A673 (cell line): Measurements from ENCODE around the gene TRNAU1AP. TPM values are rescaled to one million over a fixed set of nuclear protein-coding genes. Genes with fewer than 3 reads are reported as not detected.

Source experiments
- BruUV-seq: library from RNA; stranded (reverse); fragments of 400-500 nt; replicated peaks from 2 replicates; lab custom pipeline; 2021; lab: Mats Ljungman, UMichigan
- CTCF ChIA-PET: fragments of 300-600 bp; sonication (Branson Sonifier 250); formaldehyde crosslinking; loops from one replicate; lab custom pipeline; 2022; ENCODE audit warnings: antibody characterized with exemption; lab: Charles Lee
- POLR2A ChIA-PET: fragments of 300-600 bp; sonication (Branson Sonifier 250); formaldehyde crosslinking; loops from one replicate; lab custom pipeline; 2022; ENCODE audit warnings: antibody characterized with exemption; ENCODE audit not compliant: low non-redundant PET; lab: Charles Lee
- DNase-seq: peaks from one replicate; pipeline ENCODE4 v3.0.0-alpha.2; 2015; ENCODE audit warnings: low spot score
- H3K27ac ChIP-seq: fragments of 200-600 bp; sonication (generic); 2 replicates; pipeline ENCODE4 v1.5.1; 2016; ENCODE audit warnings: mixed run types, low read depth, mild to moderate bottlenecking, mixed read lengths, antibody characterized with exemption, low read length; ENCODE audit not compliant: poor library complexity, severe bottlenecking
- H3K27me3 ChIP-seq: fragments of 200-600 bp; sonication (generic); replicated peaks from 2 replicates; pipeline ENCODE4 v1.6.1; 2017; ENCODE audit warnings: mixed run types, low read depth, mild to moderate bottlenecking, mixed read lengths, antibody characterized with exemption, low read length; ENCODE audit not compliant: insufficient read depth, poor library complexity
- H3K36me3 ChIP-seq: fragments of 200-600 bp; sonication (generic); 2 replicates; pipeline ENCODE4 v1.6.1; 2016; ENCODE audit warnings: mixed run types, mild to moderate bottlenecking, mixed read lengths, antibody characterized with exemption, low read length; ENCODE audit not compliant: insufficient read depth, poor library complexity, severe bottlenecking
- H3K4me1 ChIP-seq: fragments of 200-600 bp; sonication (generic); 2 replicates; pipeline ENCODE4 v1.6.1; 2017; ENCODE audit warnings: mixed run types, mild to moderate bottlenecking, mixed read lengths, antibody characterized with exemption, low read length; ENCODE audit not compliant: insufficient read depth, poor library complexity, severe bottlenecking
- H3K4me3 ChIP-seq: fragments of 200-600 bp; sonication (generic); 2 replicates; pipeline ENCODE4 v1.5.1; 2016; ENCODE audit warnings: low read depth, mixed run types, mild to moderate bottlenecking, mixed read lengths, low read length; ENCODE audit not compliant: poor library complexity, severe bottlenecking
- H3K9me3 ChIP-seq: fragments of 200-600 bp; sonication (generic); 2 replicates; pipeline ENCODE4 v1.6.1; 2016; ENCODE audit warnings: mixed run types, low read depth, mild to moderate bottlenecking, mixed read lengths, antibody characterized with exemption, low read length; ENCODE audit not compliant: poor library complexity, severe bottlenecking
- EZH2 ChIP-seq: fragments of 200-600 bp; sonication (generic); IDR thresholded peaks from 2 replicates; pipeline ENCODE4 v1.6.1; 2017; ENCODE audit warnings: borderline replicate concordance, low read depth, mild to moderate bottlenecking, mixed read lengths, antibody characterized with exemption, low read length; ENCODE audit not compliant: poor library complexity, severe bottlenecking
- intact Hi-C: fragments of 100-400 bp; cut with micrococcal nuclease; formaldehyde crosslinking; loops from one replicate; pipeline ENCODE4 v1.10.0; 2022; ENCODE audit not compliant: unreplicated experiment
- total RNA-seq: library from RNA; stranded (reverse); gene quantifications from 2 replicates; pipeline ENCODE4 v1.2.3, GENCODE V29; 2021
- TF ChIP-seq, protein P1 (sequence below): fragments of 300-800, 200-600 bp; sonication (generic); conservative IDR thresholded peaks from 2 replicates; pipeline ENCODE4 v1.5.1; 2017; ENCODE audit warnings: low read depth, mild to moderate bottlenecking, antibody characterized with exemption, low read length, moderate library complexity, mixed read lengths

Gene TRNAU1AP
- total RNA-seq, 1 experiment from 2014 or later: 33.8 TPM

DNA sequence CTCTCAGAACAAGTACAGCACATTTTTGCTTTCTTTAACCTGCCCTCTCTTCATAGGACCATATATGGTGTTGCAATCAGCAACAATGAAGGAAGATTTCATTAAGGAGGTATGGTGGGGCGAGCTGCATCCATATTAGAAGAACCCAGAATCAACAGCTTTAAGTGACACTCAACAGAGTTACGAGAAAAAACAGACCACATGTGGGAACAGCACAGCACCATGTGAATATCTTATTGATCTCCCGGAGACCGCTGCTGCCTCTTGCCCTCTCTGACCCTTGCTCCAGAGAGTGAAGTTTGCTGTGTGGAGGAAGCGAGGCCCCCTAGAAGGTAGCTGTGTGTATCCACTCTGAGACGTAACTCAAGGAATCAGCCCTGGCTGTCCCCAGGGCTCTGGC is 52.1 kb downstream of the TRNAU1AP start:
- no TSS peak for BruUV-seq
- ChIA-PET CTCF (no interaction called here), POLR2A (no interaction called here)
- DNase-seq: no peak
- TF ChIP-seq, protein P1, sequence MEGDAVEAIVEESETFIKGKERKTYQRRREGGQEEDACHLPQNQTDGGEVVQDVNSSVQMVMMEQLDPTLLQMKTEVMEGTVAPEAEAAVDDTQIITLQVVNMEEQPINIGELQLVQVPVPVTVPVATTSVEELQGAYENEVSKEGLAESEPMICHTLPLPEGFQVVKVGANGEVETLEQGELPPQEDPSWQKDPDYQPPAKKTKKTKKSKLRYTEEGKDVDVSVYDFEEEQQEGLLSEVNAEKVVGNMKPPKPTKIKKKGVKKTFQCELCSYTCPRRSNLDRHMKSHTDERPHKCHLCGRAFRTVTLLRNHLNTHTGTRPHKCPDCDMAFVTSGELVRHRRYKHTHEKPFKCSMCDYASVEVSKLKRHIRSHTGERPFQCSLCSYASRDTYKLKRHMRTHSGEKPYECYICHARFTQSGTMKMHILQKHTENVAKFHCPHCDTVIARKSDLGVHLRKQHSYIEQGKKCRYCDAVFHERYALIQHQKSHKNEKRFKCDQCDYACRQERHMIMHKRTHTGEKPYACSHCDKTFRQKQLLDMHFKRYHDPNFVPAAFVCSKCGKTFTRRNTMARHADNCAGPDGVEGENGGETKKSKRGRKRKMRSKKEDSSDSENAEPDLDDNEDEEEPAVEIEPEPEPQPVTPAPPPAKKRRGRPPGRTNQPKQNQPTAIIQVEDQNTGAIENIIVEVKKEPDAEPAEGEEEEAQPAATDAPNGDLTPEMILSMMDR: no peak
- Histone ChIP-seq H3K4me1 (peaks cover 6% of the 10 kb centered on the region), H3K4me3 (no peak overlapping the region), H3K36me3 (no peaks in the 10 kb centered on the region), H3K9me3 (no peaks in the 10 kb centered on the region), H3K27me3 (no peaks in the 10 kb centered on the region), H3K27ac (no peak overlapping the region)
- intact Hi-C loops: loop anchor here (5.0 kb wide), 1 partner anchor 193 kb away; no protein-coding TSS in a partner anchor

DNA sequence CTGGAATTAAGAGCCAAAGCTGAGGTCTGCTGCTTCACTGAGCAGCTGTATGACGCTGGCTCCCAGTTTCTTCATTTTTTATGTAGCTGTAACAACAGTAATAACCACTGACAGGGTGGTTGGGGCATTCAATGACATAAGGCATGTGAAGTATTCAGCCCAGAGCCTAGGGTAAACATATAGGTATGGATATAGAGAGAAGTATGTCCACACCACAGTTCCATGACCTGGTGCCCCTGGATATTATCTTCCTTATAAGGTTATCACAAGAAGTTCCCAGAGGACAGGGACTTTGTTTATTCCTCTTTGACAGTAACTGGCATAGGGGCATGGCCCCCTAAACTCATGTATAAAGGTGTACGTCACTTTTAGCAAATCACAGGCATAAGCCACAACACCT is 53.9 kb downstream of the TRNAU1AP start:
- H3K4me3 ChIP-seq: no peak overlapping the region
- ChIA-PET CTCF (no interaction called here), POLR2A (interaction anchor here (0.7 kb wide), 1 partner anchor 40 kb away, joined by 3 read pairs; no protein-coding TSS in a partner anchor)
- H3K27me3 ChIP-seq: no peaks in the 10 kb centered on the region
- peaks cover 3% of the 10 kb centered on the region for H3K36me3 ChIP-seq
- no peak overlapping the region for H3K27ac ChIP-seq
- TF ChIP-seq, protein P1: no peak
- no peak for TF ChIP-seq EZH2
- no TSS peak for BruUV-seq
- peaks cover 6% of the 10 kb centered on the region for H3K4me1 ChIP-seq
- no peaks in the 10 kb centered on the region for H3K9me3 ChIP-seq
- DNase-seq: no peak
- intact Hi-C loops: no loop called here

DNA sequence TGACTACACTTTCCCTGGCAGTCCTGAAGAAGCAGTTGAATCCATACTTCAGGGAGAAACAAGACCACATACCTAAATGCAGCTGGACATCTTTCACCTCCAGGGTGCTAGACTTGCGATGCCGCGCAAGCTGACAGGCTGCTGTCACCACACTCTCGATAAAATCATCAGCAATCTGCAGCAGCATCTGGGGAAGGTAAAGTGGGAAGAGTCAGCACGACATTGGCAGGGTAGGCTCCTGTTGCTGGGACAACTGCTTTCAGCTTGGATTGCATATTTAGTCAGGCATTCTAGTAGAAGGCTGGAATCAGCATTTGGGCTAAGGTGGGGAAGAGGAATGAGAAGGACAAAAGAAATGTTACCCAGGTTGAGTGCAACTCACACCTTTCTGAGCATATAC is 60.3 kb downstream of the TRNAU1AP start:
- Histone ChIP-seq H3K4me1 (no peaks in the 10 kb centered on the region), H3K4me3 (no peak overlapping the region), H3K27me3 (no peaks in the 10 kb centered on the region), H3K9me3 (no peaks in the 10 kb centered on the region), H3K36me3 (peaks cover 14% of the 10 kb centered on the region), H3K27ac (no peak overlapping the region)
- no peak for TF ChIP-seq EZH2
- TF ChIP-seq, protein P1: no peak
- DNase-seq: no peak
- CTCF ChIA-PET: no interaction called here
- BruUV-seq: no TSS peak
- intact Hi-C loops: no loop called here
- POLR2A ChIA-PET: no interaction called here

Other genes starting within 250 kb of the TRNAU1AP start
- 12.1 and 13.9 TPM in 2 replicates for gene MED18, start 224.0 kb upstream of the TRNAU1AP start, total RNA-seq
- 63.4 and 66.2 TPM in 2 replicates for gene PHACTR4, start 183.3 kb upstream of the TRNAU1AP start, total RNA-seq
- 111 and 125 TPM in 2 replicates for gene RCC1, start 47.0 kb upstream of the TRNAU1AP start, total RNA-seq
- 2.4 and 3.5 TPM in 2 replicates for gene RAB42, start 39.2 kb downstream of the TRNAU1AP start, total RNA-seq
- gene TAF12, start 90.0 kb downstream of the TRNAU1AP start, total RNA-seq: 17.9 and 22.6 TPM in 2 replicates
- not detected in 2 replicates for gene RNU11, start 95.5 kb downstream of the TRNAU1AP start, total RNA-seq
- 20.9 and 23.0 TPM in 2 replicates for gene GMEB1, start 115.7 kb downstream of the TRNAU1AP start, total RNA-seq
- gene YTHDF2, start 183.9 kb downstream of the TRNAU1AP start, total RNA-seq: 99.6 and 111 TPM in 2 replicates